K562 (cell line): Measurements from ENCODE around the gene VPS11. TPM values are rescaled to one million over a fixed set of nuclear protein-coding genes. Genes with fewer than 3 reads are reported as not detected.

Experiments
- FOXM1 ChIP-seq, 2 experiments: fragments of 450-650 bp in 1 of 2; sonication (generic) in 1 of 2; formaldehyde crosslinking in 1 of 2; IDR thresholded peaks; 2 replicates each; pipeline versions ENCODE4 v1.6.1 to v1.9.0; 2017 to 2022; ENCODE audit warnings: low read depth in 2 of 2, mild to moderate bottlenecking in 2 of 2, missing genetic modification reagents in 1 of 2, moderate library complexity in 1 of 2
- MTA3 ChIP-seq: fragments of 450-650 bp; formaldehyde crosslinking; IDR thresholded peaks from 2 replicates; pipeline ENCODE4 v1.6.1; 2017; ENCODE audit warnings: mild to moderate bottlenecking, borderline replicate concordance
- NR2C2 ChIP-seq, 2 experiments: fragments of 200-800 bp in 1 of 2; sonication (Bioruptor generic) in 1 of 2; sonication (generic) in 1 of 2; formaldehyde crosslinking in 1 of 2; IDR thresholded peaks; 2 replicates each; pipeline versions ENCODE4 v1.6.1 to v1.8.0; 2016 to 2022; ENCODE audit warnings: mild to moderate bottlenecking in 1 of 2, missing compliant biosample characterization in 1 of 2, missing genetic modification characterization in 1 of 2, missing genetic modification reagents in 1 of 2
- POLR2G ChIP-seq: fragments of 200-400 bp; formaldehyde crosslinking; IDR thresholded peaks from 2 replicates; pipeline ENCODE4 v1.6.1; 2017; ENCODE audit warnings: low read depth, mild to moderate bottlenecking, antibody characterized with exemption, low read length, moderate library complexity
- PRPF4 ChIP-seq: fragments of 200-400 bp; formaldehyde crosslinking; IDR thresholded peaks from one replicate; pipeline ENCODE4 v1.6.1; 2017; ENCODE audit warnings: low read length, low read depth, mild to moderate bottlenecking; ENCODE audit not compliant: insufficient read depth, poor library complexity, severe bottlenecking
- RCOR1 ChIP-seq, 2 experiments: IDR thresholded peaks; 2 replicates each; pipeline ENCODE4 v1.6.1; 2012; ENCODE audit warnings: low read depth in 2 of 2, low read length in 2 of 2, borderline replicate concordance in 1 of 2, improper control_type of control experiment in 1 of 2
- SETDB1 ChIP-seq: IDR thresholded peaks from one replicate; pipeline ENCODE4 v1.6.1; 2012; ENCODE audit warnings: low read length, control low read depth, inconsistent platforms
- SRSF9 ChIP-seq: fragments of 200-400 bp; formaldehyde crosslinking; IDR thresholded peaks from 2 replicates; pipeline ENCODE4 v1.6.1; 2017; ENCODE audit warnings: low read depth, low read length, borderline replicate concordance
- ZNF695 ChIP-seq: fragments of 450-650 bp; formaldehyde crosslinking; IDR thresholded peaks from 2 replicates; pipeline ENCODE4 v1.4.0; 2020; ENCODE audit warnings: mild to moderate bottlenecking, moderate library complexity
- polyA plus RNA-seq, 8 experiments: library from polyadenylated mRNA; depleted of rRNA in 4 of 8; stranded (reverse) in 5 of 8; unstranded in 3 of 8; fragments of >200 nt; fragmentation: Nextera tagmentation in 2 of 8; fragmentation: Illumina TruSeq in 1 of 8; extraction: Ambion mirVana in 2 of 8; extraction: Trizol in 1 of 8; gene quantifications; 2 replicates each; pipeline versions ENCODE4 v1.2.1 to v1.2.3, GENCODE V29; 2011 to 2014; ENCODE audit warnings: inconsistent platforms in 1 of 8, missing spikeins in 1 of 8
- total RNA-seq, 7 experiments: library from RNA; depleted of rRNA in 6 of 7; stranded (reverse); fragments of >200 nt in 6 of 7; fragmentation: Illumina TruSeq in 2 of 7; extraction: Trizol in 2 of 7; gene quantifications; 2 replicates each; pipeline versions ENCODE4 v1.2.1 to v1.2.3, GENCODE V29; 2011 to 2021; ENCODE audit warnings: low replicate concordance in 1 of 7
- TF ChIP-seq, protein P1 (sequence below): sonication (generic); formaldehyde crosslinking; IDR thresholded peaks from 2 replicates; pipeline ENCODE4 v1.8.0; 2023; ENCODE audit warnings: mild to moderate bottlenecking, missing genetic modification reagents
- TF ChIP-seq, protein P2 (sequence below), 2 experiments: fragments of 450-650 bp; IDR thresholded peaks; 2 replicates each; pipeline ENCODE4 v1.6.1; 2018; ENCODE audit warnings: mild to moderate bottlenecking in 2 of 2, low read depth in 1 of 2; ENCODE audit not compliant: partially characterized antibody in 2 of 2
- TF ChIP-seq, protein P3 (sequence below): fragments of 250-450 bp; sonication (Bioruptor Pico); IDR thresholded peaks from 2 replicates; pipeline ENCODE4 v1.8.0; 2022; ENCODE audit warnings: inconsistent platforms, mild to moderate bottlenecking, moderate library complexity, borderline replicate concordance
- TF ChIP-seq, protein P4 (sequence below): sonication (generic); formaldehyde crosslinking; IDR thresholded peaks from 2 replicates; pipeline ENCODE4 v1.8.1; 2023; ENCODE audit warnings: mild to moderate bottlenecking, missing genetic modification reagents

Gene VPS11
- total and polyA plus RNA-seq, 9 of the 15 experiments (the other 6 are each of a cell fraction or from before 2014, with no cell fraction given): 14.1 to 35.5 (median 27.5) TPM

DNA sequence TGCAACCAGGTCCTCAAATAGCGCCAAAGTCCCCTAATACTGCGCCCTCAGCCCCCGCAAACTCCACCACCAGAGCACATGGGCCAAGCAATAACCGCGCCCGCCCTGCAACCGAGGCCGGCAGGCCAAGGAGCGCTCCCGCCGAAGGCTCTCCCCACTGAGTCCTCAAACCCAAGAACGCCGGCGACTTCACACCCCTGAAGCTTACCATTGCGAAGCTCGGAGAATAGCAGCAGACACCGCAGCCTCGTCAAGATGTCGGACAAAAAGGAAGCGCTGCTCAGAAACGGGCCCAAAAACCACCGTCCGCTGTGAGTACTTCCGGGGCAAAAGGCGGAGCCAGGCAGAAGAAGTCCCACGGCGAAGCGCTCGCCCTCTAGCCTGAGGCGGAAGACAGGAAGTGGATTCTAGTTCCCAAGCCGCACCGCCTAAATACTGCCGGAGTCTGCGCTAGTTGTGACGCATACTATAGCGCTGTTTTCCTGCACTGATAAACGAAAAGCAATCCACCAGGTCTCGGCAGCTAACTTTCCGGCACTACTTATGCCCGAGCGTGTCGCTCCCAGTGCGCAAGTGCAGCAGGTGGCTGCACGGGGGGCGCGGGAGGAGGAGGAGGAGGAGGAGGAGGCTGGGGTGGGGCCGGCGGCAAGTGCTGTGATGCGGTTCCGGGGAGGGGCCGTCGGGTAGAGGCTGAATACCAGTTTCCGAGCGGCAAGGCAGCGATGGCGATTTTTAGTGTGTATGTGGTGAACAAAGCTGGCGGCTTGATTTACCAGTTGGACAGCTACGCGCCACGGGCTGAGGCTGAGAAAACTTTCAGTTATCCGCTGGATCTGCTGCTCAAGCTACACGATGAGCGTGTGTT, 49.3 kb upstream of the VPS11 start, which contains the start of the genes RPS25 and TRAPPC4 (continued):
- TF ChIP-seq, protein P1, sequence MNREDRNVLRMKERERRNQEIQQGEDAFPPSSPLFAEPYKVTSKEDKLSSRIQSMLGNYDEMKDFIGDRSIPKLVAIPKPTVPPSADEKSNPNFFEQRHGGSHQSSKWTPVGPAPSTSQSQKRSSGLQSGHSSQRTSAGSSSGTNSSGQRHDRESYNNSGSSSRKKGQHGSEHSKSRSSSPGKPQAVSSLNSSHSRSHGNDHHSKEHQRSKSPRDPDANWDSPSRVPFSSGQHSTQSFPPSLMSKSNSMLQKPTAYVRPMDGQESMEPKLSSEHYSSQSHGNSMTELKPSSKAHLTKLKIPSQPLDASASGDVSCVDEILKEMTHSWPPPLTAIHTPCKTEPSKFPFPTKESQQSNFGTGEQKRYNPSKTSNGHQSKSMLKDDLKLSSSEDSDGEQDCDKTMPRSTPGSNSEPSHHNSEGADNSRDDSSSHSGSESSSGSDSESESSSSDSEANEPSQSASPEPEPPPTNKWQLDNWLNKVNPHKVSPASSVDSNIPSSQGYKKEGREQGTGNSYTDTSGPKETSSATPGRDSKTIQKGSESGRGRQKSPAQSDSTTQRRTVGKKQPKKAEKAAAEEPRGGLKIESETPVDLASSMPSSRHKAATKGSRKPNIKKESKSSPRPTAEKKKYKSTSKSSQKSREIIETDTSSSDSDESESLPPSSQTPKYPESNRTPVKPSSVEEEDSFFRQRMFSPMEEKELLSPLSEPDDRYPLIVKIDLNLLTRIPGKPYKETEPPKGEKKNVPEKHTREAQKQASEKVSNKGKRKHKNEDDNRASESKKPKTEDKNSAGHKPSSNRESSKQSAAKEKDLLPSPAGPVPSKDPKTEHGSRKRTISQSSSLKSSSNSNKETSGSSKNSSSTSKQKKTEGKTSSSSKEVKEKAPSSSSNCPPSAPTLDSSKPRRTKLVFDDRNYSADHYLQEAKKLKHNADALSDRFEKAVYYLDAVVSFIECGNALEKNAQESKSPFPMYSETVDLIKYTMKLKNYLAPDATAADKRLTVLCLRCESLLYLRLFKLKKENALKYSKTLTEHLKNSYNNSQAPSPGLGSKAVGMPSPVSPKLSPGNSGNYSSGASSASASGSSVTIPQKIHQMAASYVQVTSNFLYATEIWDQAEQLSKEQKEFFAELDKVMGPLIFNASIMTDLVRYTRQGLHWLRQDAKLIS (CRISPR knock-in tag): peak; percentile 82
- TF ChIP-seq SETDB1 (no peak), SRSF9 (no peak), PRPF4 (no peak), POLR2G (peak; percentile 95), NR2C2 (CRISPR knock-in tag; IDR thresholded peaks at IDR 0.05) (peak; percentile 100), NR2C2 (tag; IDR thresholded peaks at IDR 0.05) (peak; percentile 100), MTA3 (peak; percentile 74; the same call in 1 of the 2 replicates), ZNF695 (CRISPR knock-in tag) (no peak), RCOR1 (IDR thresholded peaks at IDR 0.05; ENCODE audit: borderline replicate concordance in 1 of 2, low read depth in 2 of 2, low read length in 2 of 2) (peak in 1 of 2 experiments; percentile 19; a peak in 1 of 4 replicates), FOXM1 (IDR thresholded peaks at IDR 0.05; ENCODE audit: low read depth) (no peak), FOXM1 (CRISPR knock-in tag; IDR thresholded peaks at IDR 0.05; ENCODE audit: low read depth) (no peak; the same call in 1 of the 2 replicates)
- TF ChIP-seq, protein P2, sequence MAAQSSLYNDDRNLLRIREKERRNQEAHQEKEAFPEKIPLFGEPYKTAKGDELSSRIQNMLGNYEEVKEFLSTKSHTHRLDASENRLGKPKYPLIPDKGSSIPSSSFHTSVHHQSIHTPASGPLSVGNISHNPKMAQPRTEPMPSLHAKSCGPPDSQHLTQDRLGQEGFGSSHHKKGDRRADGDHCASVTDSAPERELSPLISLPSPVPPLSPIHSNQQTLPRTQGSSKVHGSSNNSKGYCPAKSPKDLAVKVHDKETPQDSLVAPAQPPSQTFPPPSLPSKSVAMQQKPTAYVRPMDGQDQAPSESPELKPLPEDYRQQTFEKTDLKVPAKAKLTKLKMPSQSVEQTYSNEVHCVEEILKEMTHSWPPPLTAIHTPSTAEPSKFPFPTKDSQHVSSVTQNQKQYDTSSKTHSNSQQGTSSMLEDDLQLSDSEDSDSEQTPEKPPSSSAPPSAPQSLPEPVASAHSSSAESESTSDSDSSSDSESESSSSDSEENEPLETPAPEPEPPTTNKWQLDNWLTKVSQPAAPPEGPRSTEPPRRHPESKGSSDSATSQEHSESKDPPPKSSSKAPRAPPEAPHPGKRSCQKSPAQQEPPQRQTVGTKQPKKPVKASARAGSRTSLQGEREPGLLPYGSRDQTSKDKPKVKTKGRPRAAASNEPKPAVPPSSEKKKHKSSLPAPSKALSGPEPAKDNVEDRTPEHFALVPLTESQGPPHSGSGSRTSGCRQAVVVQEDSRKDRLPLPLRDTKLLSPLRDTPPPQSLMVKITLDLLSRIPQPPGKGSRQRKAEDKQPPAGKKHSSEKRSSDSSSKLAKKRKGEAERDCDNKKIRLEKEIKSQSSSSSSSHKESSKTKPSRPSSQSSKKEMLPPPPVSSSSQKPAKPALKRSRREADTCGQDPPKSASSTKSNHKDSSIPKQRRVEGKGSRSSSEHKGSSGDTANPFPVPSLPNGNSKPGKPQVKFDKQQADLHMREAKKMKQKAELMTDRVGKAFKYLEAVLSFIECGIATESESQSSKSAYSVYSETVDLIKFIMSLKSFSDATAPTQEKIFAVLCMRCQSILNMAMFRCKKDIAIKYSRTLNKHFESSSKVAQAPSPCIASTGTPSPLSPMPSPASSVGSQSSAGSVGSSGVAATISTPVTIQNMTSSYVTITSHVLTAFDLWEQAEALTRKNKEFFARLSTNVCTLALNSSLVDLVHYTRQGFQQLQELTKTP (IDR thresholded peaks at IDR 0.05; ENCODE audit: low read depth in 1 of 2, partially characterized antibody in 2 of 2): no peak
- TF ChIP-seq, protein P3, sequence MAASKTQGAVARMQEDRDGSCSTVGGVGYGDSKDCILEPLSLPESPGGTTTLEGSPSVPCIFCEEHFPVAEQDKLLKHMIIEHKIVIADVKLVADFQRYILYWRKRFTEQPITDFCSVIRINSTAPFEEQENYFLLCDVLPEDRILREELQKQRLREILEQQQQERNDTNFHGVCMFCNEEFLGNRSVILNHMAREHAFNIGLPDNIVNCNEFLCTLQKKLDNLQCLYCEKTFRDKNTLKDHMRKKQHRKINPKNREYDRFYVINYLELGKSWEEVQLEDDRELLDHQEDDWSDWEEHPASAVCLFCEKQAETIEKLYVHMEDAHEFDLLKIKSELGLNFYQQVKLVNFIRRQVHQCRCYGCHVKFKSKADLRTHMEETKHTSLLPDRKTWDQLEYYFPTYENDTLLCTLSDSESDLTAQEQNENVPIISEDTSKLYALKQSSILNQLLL (CRISPR knock-in tag): no peak
- TF ChIP-seq, protein P4, sequence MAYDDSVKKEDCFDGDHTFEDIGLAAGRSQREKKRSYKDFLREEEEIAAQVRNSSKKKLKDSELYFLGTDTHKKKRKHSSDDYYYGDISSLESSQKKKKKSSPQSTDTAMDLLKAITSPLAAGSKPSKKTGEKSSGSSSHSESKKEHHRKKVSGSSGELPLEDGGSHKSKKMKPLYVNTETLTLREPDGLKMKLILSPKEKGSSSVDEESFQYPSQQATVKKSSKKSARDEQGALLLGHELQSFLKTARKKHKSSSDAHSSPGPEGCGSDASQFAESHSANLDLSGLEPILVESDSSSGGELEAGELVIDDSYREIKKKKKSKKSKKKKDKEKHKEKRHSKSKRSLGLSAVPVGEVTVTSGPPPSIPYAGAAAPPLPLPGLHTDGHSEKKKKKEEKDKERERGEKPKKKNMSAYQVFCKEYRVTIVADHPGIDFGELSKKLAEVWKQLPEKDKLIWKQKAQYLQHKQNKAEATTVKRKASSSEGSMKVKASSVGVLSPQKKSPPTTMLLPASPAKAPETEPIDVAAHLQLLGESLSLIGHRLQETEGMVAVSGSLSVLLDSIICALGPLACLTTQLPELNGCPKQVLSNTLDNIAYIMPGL (CRISPR knock-in tag): peak; percentile 72; the same call in 1 of the 2 replicates
